Measurements from ENCODE around the gene C10orf143. TPM values are rescaled to one million over a fixed set of nuclear protein-coding genes. Genes with fewer than 3 reads are reported as not detected.

The C10orf143 gene
- 3.0 TPM for polyA plus RNA-seq (2012; ENCODE audit: insufficient read depth, insufficient read length, low read depth)

DNA sequence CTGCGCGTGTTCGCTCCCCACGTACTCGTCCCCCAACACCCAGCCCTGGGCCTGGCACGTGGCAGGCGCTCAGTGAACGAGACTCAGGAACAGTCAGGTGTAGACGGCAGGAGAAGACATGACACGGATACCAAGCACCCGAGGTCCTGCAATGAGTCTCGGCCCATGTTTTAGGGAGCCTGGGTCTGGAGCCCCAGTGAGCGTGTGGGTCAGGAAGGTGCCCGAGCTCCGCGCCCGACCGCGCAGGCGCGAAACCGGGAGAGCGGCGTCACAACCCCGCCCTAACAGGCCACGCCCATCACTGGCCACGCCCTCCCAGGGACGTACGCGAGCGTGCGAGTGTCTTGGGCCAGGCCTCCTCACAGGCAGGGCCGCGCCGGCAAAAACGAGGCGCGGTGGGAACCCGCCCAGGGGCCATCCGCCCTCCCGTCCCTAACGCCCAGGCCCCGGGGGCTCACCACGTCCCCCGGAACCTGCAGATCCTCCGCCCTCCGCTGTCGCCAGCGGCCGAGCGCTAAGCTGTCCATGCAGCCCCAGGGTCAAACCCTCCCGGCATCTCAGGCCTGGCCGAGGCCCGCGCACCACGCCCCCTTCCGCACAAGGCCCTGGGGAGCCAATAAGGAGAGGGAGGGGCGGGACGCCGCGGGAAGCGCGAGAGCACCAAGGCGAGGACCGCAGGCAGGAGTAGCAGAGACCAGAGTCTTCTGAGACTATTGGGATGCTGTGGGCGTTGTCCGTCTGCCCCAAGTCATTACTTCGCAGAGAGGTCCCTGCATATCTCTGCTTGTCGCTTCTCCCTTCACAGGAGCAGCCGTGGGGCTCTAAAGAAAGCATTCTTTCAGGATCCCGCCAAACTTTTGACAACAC is at the start of gene C10orf143:
Gene C10orf143, minus strand, starts transcription at position 585 of the 867 bp plus-strand sequence. Its CDS starts 58 bp downstream, at position 527.
- Histone ChIP-seq H3K36me3 (no peaks in the 10 kb centered on the region), H3K27me3 (no peaks in the 10 kb centered on the region), H3K9me3 (no peaks in the 10 kb centered on the region), H3K4me1 (no peaks in the 10 kb centered on the region), H3K4me3 (ENCODE audit: low read depth, low read length) (peak within 1 kb of the TSS; percentile 93)
- peak; percentile 96 for DNase-seq
- TF ChIP-seq, protein P1, sequence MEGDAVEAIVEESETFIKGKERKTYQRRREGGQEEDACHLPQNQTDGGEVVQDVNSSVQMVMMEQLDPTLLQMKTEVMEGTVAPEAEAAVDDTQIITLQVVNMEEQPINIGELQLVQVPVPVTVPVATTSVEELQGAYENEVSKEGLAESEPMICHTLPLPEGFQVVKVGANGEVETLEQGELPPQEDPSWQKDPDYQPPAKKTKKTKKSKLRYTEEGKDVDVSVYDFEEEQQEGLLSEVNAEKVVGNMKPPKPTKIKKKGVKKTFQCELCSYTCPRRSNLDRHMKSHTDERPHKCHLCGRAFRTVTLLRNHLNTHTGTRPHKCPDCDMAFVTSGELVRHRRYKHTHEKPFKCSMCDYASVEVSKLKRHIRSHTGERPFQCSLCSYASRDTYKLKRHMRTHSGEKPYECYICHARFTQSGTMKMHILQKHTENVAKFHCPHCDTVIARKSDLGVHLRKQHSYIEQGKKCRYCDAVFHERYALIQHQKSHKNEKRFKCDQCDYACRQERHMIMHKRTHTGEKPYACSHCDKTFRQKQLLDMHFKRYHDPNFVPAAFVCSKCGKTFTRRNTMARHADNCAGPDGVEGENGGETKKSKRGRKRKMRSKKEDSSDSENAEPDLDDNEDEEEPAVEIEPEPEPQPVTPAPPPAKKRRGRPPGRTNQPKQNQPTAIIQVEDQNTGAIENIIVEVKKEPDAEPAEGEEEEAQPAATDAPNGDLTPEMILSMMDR (IDR thresholded peaks at IDR 0.05; ENCODE audit: low read depth, low read length), result no peak

DNA sequence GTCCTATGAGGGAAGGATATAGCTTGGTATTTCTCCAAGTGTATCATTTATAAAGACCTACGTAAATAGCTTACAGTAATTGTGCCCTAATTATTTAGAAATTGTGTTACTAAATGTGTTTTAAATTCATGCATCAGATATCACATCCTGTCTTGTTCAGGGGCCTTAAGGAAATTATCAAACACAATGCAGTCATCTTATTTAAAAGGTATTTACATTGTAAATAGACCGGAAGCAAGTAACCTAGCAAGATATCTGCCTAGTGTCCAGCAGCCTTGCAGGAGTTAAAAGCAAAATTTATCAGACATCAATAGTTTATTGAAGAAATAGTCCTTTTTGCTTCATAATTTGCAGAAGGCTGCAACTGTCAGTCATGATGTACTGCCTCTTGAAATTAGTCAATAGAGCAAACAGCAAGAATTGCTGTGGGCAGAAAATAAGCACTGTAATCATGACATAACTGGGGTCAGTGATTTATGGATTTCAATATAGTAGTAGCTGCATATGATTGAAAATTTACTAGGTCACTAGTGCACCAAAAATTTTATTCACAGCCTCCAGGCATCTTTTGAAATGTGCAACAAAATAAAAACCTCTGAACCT is 48.7 kb upstream of the C10orf143 start:
- no peaks in the 10 kb centered on the region for H3K4me1 ChIP-seq
- TF ChIP-seq, protein P1 (IDR thresholded peaks at IDR 0.05; ENCODE audit: low read depth, low read length), result no peak

DNA sequence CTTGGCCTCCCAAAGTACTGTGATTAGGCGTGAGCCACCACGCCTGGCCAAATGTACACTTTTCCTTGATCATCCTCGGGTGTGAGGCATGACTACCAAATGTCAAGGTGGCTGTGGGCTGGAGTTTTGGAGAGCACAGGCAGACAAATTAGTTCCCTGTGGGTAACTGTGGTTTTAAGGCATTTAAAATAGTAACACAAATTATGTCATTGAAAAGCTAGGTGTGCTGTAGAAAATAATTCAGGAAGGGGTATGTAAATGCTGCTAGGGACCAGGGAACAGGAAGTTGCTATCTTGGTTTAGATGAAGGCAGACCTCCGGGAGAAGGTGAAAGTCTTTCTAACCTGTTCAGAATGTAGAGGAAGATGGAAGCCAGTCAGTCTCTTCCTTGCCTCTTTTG is 35.4 kb upstream of the C10orf143 start:
- H3K4me3 ChIP-seq (ENCODE audit: low read depth, low read length), result no peak overlapping the region
- TF ChIP-seq, protein P1 (IDR thresholded peaks at IDR 0.05; ENCODE audit: low read depth, low read length), result no peak
- no peaks in the 10 kb centered on the region for H3K27me3 ChIP-seq
- no peak for DNase-seq
- no peaks in the 10 kb centered on the region for H3K4me1 ChIP-seq
- peaks cover 30% of the 10 kb centered on the region for H3K36me3 ChIP-seq
- no peaks in the 10 kb centered on the region for H3K9me3 ChIP-seq

More for the DNA sequence above, 48.7 kb upstream of the C10orf143 start:
- no peaks in the 10 kb centered on the region for H3K9me3 ChIP-seq
- H3K27me3 ChIP-seq, result no peaks in the 10 kb centered on the region
- peaks cover 12% of the 10 kb centered on the region for H3K36me3 ChIP-seq
- no peak for DNase-seq
- no peak overlapping the region for H3K4me3 ChIP-seq (ENCODE audit: low read depth, low read length)

DNA sequence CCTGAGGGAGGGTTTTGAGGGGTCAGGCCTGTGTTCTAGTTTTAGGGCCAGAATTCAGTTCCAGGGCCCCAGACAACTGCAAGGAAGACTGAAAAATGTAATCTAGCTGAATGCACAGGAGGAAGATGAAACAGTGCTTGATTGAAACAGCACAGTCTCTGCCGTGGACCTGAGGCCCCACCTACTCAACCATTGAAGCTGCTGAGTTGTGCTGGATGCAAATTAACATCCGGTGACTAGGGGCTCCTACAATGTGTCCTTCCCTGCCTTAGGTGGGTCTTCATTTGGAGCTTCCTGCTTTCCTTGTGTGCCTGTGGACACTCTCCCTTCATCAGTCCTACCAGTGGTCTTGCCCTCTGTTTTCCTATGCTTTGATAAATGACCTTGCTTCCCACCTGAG is 31.2 kb upstream of the C10orf143 start:
- H3K27me3 ChIP-seq, result no peaks in the 10 kb centered on the region
- H3K9me3 ChIP-seq, result no peaks in the 10 kb centered on the region
- DNase-seq, result no peak
- H3K4me3 ChIP-seq (ENCODE audit: low read depth, low read length), result no peak overlapping the region
- TF ChIP-seq, protein P1 (IDR thresholded peaks at IDR 0.05; ENCODE audit: low read depth, low read length), result no peak
- peaks cover 22% of the 10 kb centered on the region for H3K36me3 ChIP-seq
- H3K4me1 ChIP-seq, result no peaks in the 10 kb centered on the region

DNA sequence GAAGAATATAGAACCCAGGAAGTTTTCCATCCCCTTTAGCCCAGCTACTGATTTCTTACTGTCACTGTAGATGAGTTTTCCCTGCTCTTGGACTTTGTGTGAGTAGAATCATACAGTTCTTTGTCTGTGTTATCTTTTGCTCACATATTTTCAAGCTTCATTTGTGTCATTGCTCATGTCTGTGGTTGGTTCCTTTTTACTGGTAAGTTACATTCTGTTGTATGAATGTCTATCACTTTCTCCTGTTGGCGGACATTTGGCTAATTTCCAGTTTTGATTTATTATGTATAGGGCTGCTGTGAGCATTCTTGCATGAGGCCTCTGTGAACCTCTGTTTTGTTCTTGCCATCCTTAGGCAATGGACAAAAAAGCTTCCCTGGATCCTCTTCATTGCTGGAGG is 30.8 kb upstream of the C10orf143 start:
- no peak for DNase-seq
- no peak overlapping the region for H3K4me3 ChIP-seq (ENCODE audit: low read depth, low read length)
- TF ChIP-seq, protein P1 (IDR thresholded peaks at IDR 0.05; ENCODE audit: low read depth, low read length), result no peak
- H3K36me3 ChIP-seq, result peaks cover 19% of the 10 kb centered on the region
- no peaks in the 10 kb centered on the region for H3K27me3 ChIP-seq
- H3K9me3 ChIP-seq, result no peaks in the 10 kb centered on the region
- H3K4me1 ChIP-seq, result no peaks in the 10 kb centered on the region

DNA sequence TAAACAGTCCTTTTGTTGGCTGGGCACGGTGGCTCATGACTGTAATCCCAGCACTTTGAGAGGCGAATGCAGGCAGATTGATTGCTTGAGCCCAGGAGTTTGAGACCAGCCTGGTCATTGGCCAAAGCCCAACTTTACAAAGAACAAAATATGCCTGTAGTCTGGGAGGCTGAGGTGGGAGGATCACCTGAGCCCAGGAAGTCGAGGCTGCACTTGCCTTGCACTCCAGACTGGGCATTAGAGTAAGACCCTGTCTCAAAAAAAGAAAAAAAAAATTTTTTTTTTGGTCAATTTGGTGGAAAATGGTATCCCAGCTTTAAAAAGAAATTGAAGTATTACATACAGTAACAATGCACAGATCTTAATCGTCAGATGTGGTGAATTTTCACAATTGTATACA is 30.4 kb upstream of the C10orf143 start:
- no peak overlapping the region for H3K4me3 ChIP-seq (ENCODE audit: low read depth, low read length)
- DNase-seq, result no peak
- no peaks in the 10 kb centered on the region for H3K9me3 ChIP-seq
- H3K27me3 ChIP-seq, result no peaks in the 10 kb centered on the region
- H3K36me3 ChIP-seq, result peaks cover 15% of the 10 kb centered on the region
- TF ChIP-seq, protein P1 (IDR thresholded peaks at IDR 0.05; ENCODE audit: low read depth, low read length), result no peak
- H3K4me1 ChIP-seq, result no peaks in the 10 kb centered on the region

All from BE2C (cell line).